COLO668 (cell line): Measurements from ENCODE around the gene GALNT2.

Experiments used
- DNase-seq: peaks from one replicate; lab custom pipeline; 2025; ENCODE audit not compliant: unreplicated experiment; lab: John Stamatoyannopoulos, UW

Gene GALNT2

DNA sequence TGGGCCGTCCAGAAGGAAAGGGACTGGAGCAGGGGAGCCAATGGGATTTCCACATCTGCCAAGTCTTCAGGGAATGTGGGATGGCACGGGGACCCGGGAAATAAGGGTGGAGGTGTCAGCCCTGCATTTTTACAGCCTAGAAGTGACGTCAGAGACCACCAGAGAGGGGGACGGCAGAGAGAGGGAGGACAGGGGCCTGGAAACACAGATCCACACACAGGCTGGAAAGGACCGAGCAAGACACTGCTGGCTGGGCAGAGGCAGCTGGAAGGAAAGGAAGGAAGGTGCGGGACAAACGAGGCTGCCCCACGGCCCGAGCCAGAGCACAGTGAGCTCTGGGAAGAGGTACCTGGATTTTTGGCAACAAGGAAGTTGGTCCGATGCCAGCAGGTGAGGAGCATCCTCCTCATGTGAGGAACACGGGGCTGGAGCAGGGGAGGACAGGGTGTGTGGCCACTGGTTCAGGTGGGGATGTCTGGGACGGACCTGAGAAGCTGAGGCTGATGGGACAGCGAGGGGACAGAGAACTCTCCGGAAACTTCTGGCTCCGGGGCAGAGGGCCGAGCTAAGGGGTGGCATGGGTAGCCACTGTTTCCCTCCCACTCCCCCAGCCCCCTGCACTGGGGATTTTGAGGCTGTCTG lies 220.8 kb downstream of the GALNT2 start:
- DNase-seq: no peak

DNA sequence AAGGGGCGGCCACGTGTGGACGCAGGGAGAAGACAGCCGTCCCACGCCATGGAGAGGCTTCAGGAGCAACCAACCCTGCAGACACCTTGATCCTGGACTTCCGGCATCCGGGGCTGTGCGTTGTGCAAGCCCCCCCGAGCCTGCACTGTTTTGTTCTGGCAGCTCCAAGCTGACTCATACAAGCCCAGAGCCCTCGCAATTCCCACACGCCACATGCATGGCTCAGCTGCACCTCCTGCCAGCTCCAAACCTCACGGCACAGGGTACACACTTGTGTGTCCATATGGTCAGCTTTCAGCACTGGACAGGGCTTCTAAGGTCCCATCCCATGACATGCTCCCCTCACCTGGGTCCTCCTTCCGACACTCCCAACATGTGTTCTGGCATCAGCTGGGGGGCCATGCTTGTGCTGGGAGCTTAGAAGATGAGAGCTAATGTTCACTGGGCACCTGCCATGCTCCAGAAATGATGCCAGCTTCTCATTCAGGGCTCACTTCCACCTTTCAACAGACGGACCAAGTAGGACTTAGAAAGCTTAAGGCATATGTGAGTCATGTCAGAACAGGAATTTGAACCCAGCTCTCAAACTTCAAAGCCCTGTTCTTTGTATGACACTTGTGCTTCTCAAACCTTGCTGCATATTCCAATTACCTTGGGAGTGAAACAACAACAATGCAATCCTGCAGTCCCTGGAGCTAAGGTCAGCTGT lies 221.8 kb downstream of the GALNT2 start:
- DNase-seq: no peak

DNA sequence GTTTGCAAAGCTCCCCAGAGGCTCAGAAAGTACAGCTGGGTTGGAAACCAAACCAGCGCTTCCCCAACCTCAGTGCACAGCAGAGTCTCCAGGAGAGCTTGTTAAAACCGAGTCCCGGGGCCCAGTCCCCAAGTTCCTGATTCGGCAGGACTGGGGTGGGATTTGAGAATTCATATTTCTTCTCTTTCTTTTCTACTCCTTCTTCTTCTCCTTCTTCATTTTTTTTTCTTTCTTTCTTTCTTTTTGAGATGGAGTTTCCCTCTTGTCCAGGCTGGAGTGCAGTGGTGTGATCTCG lies 222.3 kb downstream of the GALNT2 start:
- DNase-seq: no peak

DNA sequence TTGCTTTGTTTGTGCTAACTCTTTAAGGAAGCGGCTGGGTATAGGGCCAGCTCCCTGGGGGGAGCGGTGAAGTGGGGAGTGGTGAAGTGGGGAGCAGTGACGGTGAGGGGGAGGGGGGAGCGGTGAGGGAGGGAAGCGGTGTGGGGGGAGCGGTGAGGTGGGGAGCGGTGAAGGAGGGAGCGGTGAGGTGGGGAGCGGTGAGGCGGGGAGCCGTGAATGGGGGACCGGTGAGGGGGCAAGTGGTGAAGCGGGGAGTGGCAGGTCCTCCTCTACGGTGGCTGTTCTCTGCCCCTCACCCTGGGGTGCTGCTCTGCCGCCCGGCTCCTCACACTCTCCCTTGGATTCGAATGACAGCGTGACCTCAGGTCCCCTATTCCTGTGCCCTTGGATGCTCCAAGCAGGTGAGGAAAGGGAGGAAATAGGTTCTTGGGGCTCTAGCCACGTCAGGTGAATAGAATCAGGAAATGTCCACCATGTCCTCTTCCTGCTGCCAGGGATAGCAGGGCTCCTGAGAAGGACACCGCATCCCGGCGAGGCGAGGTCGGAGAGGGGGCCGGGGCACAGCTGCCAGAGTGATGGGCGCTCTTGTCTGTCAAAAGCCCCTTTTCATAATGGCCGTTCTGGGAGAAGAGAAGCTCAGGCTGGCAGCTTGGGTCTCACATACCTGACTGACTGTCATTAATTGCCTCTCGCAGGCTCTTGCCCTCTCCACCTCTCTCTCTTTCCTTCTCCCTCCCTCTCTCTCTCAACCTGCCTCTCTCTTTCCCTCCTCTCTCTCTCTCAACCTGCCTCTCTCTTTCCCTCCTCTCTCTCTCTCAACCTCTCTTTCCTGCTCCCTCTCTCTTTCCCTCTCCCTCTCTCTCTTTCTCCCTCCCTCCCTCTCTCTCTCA lies 224.9 kb downstream of the GALNT2 start:
- no peak for DNase-seq

DNA sequence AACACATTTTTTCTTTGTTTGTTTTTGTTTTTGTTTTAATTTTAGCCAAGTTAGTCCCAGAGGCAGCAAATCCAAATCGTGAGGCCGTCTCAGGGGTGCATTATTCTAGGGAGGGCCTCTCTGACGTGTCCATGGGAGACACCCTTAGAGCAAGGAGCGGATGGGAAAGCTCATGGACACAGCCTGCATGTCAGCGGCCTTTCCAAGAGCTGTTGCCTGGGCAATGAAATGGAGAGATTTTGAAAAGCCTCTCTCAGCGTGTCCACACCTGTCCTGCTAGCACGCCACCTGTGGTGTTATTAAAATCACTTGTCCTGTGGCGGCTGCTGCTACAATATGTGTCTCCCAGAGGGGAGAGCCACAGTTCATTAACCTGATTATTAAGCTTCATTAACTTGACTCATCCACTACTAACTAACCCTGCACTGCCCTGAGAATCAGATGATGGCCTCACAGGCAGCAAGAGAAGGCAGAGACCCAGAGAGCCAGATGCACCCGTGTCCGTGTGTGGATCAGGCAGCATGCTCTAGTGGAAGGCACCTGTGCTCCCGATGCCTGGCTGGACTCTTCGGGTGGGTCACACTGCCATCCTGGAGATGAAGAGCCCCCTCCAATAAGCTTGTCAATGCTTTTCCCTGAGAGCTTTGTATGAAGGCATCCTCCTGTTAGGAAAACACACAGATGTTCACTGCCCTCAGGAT lies 225.8 kb downstream of the GALNT2 start:
- peak; percentile 70 for DNase-seq

DNA sequence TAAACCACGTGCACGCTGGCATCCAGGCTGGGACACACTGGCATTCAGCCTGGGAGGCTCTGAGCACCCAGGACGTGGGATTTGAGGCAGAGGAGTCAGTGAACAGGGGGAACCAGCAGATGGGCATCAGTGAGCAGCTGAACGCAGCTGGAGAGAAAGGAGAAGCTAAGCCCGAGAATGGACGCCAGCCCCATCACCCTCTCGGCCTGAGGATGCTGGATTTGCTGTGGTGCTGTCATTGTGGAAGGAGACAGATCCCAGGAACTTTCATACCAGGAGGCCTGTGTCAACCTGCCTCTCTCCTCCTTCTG lies 226.3 kb downstream of the GALNT2 start:
- no peak for DNase-seq

DNA sequence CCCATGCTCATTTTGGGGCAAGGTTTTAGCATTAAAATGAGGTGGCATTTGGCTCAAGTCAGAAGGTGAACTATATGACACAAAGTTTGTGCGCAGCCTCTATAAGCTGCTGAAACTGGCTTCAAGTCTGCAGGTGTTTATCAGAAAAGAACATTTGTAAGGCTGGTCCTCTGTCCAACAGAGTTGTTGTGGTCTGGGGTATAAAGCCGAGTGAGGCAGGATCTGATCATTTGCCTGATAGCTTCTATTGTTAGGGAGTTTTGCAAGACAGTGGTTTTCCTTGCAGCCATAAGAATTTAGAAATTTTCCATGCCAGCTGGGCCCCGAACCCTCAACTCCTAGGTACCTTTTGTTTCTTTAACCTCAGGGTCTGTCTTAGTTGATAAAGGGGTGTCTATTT lies 228.3 kb downstream of the GALNT2 start:
- no peak for DNase-seq

DNA sequence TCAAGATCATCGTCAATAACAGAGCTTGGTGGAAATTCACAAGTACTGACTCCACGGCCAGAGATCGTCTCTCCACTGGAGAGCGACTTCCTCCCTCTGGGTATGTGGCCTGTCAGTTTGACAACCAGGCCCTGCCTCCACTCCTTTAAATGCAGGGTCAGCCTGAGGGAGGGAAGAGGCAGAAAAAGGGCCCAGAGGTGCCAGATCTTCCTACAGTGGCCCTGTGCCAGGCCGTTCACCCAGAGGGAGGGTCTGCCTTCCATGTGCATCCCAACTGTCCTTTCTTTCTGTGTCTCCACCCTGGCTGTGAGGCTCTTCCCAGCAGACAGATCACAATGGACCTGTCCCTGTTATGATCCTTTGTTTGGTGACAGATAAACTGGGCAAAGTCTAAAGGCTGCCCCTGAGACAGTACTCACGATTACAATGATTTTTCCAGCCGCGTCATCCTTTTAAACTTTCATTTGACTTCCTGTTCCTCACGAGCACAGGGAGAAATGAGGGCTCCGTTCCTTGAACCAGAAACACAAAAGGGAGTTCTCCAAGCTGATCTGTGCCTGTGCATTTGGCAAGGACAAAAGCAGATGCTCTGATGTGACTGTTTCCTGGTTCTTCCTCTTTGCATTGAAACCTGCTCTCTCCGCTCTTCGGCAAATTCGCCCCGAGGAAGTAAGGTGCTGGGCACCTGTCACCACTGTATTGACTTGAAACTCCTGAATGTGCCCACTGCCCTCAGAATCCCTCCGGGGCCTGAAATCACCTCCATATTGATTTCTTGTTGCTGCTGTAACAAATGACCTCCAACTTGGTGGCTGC lies 232.4 kb downstream of the GALNT2 start:
- DNase-seq: peak; percentile 63

DNA sequence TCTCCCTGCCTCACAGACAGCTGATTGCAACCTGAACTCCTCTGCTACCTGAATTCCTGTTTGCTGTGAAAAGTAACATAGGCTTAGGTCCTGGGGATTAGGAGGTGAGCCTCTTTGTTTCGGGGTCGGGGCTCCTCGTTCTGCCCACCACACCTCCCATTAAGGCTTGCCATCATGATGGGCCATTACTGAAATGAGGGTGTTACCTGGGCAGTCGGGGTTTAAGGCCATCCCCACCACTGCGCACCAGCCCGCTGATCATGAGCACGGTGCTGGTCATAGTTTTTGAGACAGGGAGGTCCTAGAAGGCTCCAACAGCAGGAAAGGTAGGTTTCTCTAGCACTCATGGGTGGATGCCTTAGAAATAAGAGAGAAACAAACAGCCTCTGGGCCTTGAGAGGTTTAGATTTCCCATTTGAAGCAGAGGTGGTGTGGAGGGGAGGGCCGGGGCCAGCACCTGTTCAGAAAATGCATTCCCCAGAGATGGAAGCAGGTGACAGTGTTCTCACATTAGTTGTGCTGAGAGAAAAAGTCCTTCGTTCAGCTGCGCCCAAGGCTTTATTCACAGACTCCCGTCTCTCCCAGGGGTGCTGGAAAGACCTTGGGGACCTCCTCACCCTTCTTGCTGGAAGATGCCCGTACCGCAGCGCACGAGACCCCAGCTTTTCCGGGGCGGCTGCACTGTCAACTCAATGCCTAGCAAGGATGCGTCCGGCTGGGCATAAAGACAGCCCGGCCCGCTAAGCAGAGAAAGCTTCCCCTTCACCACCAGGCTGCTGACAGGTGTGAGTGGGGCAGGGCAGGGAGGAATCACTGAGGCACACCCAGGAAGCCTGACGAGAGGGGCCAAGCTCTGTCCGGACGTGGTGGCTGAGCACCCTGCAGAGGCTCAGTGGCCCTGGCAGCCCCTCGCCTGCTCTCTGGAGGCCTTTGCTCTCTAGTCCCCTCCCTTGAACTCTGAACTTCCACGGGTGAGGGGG lies 233.6 kb downstream of the GALNT2 start:
- peak; percentile 29 for DNase-seq

DNA sequence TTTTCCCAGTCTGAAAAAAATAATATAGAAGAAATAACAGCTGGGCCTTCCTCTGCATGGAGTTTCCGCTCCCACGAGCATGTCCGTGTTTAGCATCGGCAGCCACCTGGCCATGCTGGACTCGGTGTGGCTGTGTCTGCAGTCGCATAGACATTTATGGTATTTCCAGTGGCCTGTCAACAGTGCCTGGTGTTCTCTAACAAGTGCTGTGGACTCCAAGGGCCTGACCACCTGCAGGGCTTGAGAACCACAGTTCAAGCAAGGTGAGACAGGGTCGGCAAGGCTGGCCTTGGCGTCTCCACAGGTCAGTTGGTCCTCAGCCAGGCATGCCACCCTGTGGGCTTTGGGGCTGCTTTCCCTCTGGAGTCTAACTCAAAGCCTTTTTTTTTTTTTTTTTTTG lies 234.3 kb downstream of the GALNT2 start:
- no peak for DNase-seq

DNA sequence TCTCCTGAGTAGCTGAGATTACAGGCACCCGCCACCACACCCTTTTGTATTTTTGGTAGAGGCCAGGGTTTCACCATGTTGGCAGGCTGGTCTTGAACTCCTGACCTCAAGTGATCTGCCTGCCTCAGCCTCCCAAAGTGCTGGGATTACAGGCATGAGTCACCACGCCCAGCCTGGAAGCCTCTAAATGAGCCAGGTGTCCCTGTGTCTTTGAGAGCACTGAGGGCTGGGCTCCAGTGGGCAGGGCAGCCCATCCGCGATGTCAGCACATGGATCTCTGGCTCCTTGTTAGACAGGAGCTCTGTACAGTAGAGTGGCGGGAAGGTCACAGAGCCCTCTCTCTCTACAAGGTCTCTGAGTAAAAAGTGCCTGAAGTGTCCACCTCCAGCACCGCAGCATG lies 234.8 kb downstream of the GALNT2 start:
- peak; percentile 24 for DNase-seq

DNA sequence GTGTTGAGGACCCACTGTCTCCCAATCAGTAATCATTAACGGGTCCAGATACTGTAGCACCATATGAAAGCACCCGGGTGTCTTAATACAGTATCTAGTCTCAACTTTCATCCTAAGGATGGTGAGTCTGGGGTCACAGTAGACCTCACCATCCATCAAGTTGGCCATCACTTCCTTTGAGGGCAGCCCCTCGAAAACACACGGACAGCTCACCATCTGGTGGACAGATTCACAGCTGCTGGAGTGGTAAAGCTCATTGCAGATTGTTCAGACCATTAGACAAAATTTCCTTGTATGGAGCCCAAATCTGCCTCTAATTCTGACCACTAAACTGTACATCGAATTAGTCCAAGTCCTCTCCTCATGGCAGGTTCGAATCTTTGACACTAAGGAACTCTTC lies 236.0 kb downstream of the GALNT2 start:
- no peak for DNase-seq

DNA sequence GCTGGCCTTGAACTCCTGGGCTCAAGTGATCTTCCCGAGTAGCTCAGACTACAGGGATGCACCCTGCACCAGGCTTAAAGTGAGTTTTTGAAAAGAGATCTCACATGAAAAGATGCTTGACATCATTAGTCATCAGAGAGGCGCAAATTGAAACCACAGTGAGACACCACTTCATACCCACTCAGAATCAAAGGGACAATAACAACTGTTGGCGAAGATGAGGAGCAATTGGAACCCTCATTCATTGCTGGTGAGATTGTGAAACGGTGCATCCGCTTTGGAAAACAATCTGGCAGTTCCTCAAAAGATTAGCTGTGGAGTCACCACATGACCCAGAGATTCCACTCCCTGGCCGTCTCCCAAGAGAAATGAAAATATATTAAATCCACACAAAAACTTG lies 236.8 kb downstream of the GALNT2 start:
- DNase-seq: no peak

DNA sequence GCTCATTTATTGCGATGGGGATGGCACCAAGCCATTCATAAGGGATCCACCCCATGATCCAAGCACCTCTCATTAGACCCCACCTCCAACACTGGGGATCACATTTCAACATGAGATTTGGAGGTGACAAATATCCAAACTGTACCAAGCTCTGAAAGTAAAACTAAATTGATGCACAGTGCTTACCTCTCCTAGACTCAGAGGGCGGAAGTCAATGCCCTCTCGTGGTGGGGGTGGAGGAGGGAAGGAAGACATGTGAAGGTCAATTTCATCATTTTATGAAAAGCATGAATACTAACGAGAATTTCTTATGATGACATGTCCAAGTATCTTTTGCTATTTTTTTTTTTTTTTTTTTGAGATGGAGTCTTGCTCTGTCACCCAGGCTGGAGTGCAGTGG lies 239.1 kb downstream of the GALNT2 start:
- no peak for DNase-seq

DNA sequence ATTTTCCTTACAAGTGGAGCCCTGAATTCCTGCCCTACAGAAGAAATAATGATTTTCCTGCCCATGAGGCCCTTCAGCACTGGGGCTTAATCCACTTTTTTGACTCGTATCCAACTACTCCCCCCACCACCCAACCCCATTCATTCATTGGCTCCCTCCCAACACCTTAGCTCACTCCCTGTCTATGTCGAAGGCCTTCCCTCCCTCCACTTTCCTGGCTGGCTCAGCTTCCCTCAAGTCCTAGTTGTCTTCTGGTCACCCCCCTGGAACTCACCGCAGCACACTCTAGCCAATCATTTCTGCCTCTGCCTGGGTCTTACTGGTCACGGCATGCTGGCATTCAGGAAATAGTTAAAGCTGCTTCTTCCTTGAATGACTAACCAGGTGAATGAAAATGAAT lies 240.2 kb downstream of the GALNT2 start:
- DNase-seq: no peak

DNA sequence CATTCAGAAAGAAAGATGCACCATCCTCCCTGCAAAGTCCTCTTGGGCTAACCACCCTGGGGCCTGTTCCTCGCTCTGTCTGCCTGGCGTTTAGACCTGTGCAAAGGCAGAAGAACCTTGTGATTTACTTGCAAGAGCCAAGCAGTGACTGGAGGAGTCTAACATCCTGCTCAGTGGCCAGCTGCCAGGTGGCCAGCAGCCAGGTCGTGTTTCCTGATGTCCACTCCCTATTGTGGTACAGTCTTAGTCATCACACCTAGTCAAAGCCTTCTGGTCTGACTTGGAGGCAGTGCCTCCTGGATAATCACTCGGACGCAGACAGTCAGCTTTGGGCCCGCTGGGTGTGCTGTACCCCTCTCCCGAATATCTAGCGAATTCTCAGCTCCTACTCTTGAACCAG lies 241.0 kb downstream of the GALNT2 start:
- no peak for DNase-seq

DNA sequence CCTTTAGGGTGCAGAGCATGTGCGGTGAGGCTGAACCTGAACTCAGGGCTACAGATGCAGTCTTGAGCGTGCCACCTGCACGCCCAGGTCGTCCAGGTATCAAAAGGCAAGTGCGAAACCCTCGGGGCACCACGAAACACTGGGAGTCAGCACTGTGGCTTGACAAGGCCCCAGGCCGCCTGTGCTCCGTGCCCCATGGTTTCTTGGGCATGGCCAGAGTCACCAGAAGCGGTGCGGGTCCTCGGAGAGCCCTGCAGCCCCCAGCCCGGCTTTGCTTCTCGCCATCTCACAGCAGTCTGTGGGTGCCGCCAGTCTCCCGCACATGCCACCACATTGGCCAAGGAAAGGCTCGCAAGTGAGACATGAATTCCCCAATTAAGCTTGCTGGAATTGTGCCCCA lies 241.8 kb downstream of the GALNT2 start:
- DNase-seq: no peak

DNA sequence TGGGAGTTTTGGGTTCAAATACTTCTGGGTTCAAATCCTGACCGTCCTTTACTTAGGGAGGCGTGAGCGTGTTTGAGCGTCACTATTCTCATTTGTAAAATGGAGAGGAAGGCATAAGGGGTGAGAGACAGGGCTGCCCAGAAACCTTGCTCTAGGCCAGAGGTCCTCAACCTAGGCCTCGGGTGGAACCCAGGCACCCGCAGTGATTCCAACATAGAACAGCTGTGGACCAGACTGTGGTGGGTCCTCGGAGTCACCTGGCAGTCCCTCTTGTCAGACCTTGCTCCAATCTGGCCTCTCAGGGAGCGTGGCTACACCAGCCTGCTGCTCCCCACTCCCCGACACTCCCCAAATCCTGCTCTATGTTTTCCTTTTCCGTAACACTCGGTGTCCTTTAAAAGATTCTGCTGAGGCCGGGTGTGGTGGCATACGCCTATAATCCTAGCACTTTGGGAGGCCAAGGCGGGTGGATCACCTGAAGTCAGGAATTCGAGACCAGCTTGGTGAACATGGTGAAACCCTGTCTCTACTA lies 242.7 kb downstream of the GALNT2 start:
- DNase-seq: no peak

DNA sequence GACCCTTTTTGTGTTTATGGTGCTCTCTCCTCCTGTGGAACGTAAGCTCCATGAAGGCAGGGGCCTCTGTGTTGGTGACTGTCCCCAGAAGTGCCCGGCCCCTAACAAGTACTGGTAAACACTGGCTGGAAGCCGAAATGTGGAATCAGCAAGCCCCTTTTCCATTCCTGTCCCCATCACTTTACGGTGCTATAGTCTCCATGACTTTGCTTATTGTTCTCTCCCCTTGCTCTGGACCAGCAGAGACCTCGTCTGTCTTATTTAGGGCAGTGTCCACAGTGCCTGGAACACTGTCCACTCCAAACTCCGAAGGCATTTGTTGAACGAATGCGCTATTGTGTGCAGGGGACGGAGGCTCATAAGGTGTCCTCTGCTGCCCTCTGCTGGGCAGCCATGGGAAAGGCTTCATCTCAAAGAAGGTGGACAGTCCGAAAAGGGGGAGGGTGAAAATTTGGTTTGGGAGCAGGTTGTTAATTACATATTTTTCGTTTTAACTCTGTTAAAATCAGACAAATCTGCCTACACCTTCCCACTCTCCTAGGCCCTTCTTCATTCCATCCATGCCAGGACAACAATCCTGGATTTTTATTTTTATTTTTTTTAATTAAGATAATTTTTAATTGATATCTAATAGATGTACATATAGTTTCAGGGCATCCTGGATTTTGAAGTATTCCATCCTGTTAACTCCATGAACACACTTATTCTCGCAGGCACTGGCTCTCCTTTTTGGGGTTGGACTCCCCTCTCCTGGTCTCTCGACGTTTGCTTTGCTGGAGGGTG lies 243.5 kb downstream of the GALNT2 start:
- peak; percentile 85 for DNase-seq
